ENCODE data around the gene CFAP221. TPM values are rescaled to one million over a fixed set of nuclear protein-coding genes. Genes with fewer than 3 reads are reported as not detected.

CFAP221 gene
- total RNA-seq, 1 donor from 2014 or later: 0.61 TPM

DNA sequence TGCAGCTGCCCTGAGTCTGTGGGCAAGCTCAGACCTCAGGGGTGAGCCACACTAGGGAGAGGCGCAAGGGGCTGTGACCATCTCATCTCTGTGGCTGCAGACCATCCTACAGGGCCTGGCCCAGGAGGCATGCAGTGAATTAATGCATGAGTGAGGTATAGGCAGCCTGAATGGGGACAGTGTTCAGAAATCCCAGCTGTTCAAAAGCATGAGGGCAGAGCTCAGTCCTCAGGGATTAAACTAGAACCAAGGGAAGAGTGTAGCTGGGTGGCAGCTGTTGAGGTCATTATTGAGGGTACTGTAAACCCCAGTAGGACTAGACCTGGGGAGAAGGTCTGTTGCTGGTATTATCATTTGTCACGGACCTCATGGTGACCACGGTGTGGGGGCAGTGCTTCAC is 151.8 kb downstream of the CFAP221 start:
- no peaks in the 10 kb centered on the region for H3K9me3 ChIP-seq (ENCODE audit: insufficient read depth, low read depth, low read length)
- H3K27me3 ChIP-seq (ENCODE audit: insufficient read depth, low read length): no peaks in the 10 kb centered on the region
- Mint-ChIP-seq H3K27ac (ENCODE audit: unreplicated experiment) (no peak overlapping the region), H3K36me3 (ENCODE audit: low read depth, unreplicated experiment) (peaks cover 2% of the 10 kb centered on the region), H3K4me3 (ENCODE audit: unreplicated experiment) (no peak overlapping the region), H3K4me1 (ENCODE audit: low read depth, unreplicated experiment) (peaks cover 29% of the 10 kb centered on the region), H3K27me3 (ENCODE audit: low read depth, unreplicated experiment) (peaks cover 3% of the 10 kb centered on the region), H3K9me3 (ENCODE audit: unreplicated experiment) (peaks cover 1% of the 10 kb centered on the region)
- no peaks in the 10 kb centered on the region for H3K79me2 ChIP-seq (ENCODE audit: insufficient read depth, low read length)
- no peak overlapping the region for H3K4me3 ChIP-seq (ENCODE audit: insufficient read depth, low read depth, low read length)
- DNase-seq (ENCODE audit: low read depth) (no peak), FAIRE-seq (no peak)
- TF ChIP-seq, protein P1, sequence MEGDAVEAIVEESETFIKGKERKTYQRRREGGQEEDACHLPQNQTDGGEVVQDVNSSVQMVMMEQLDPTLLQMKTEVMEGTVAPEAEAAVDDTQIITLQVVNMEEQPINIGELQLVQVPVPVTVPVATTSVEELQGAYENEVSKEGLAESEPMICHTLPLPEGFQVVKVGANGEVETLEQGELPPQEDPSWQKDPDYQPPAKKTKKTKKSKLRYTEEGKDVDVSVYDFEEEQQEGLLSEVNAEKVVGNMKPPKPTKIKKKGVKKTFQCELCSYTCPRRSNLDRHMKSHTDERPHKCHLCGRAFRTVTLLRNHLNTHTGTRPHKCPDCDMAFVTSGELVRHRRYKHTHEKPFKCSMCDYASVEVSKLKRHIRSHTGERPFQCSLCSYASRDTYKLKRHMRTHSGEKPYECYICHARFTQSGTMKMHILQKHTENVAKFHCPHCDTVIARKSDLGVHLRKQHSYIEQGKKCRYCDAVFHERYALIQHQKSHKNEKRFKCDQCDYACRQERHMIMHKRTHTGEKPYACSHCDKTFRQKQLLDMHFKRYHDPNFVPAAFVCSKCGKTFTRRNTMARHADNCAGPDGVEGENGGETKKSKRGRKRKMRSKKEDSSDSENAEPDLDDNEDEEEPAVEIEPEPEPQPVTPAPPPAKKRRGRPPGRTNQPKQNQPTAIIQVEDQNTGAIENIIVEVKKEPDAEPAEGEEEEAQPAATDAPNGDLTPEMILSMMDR (IDR thresholded peaks at IDR 0.05; ENCODE audit: insufficient read depth, low read depth, low read length): no peak
- TF ChIP-seq EZH2 (IDR thresholded peaks at IDR 0.05; ENCODE audit: insufficient read depth, low read length): no peak
- H3K4me2 ChIP-seq (ENCODE audit: low read length): no peak overlapping the region
- H2AFZ ChIP-seq (ENCODE audit: low read depth, low read length): no peak overlapping the region
- H3K9ac ChIP-seq (ENCODE audit: low read length): no peak overlapping the region
- H3K27ac ChIP-seq (ENCODE audit: low read depth, low read length): no peak overlapping the region
- H4K20me1 ChIP-seq (ENCODE audit: insufficient read depth, low read length): no peaks in the 10 kb centered on the region
- peaks cover 13% of the 10 kb centered on the region for H3K4me1 ChIP-seq (ENCODE audit: insufficient read depth, low read length)
- no peaks in the 10 kb centered on the region for H3K36me3 ChIP-seq (ENCODE audit: insufficient read depth, low read length)

DNA sequence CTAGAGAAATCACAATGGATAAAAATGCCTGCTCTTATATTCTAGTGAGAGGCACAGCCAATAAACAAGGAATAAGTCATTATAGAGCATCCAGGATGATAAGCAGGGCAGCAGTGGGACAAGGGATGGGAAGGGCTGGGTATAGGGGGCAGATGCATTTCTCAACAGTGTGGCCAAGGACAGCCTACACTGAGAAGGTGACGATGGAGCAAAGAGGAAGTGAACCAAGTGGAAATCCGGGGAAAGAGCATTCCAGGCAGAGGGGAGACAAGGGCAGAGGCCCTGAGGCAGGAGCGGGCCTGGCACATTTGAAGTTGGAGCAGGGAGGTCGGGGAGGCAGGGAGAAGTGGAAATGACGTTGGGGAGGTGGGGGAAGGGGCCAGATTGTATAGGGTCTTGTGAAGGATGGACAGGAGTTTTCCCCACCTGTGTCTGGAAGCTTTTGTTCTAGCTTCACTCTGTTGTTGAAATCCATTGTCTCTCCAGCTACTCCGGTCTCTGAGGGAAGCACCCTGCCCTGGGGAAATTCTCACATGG is 152.3 kb downstream of the CFAP221 start:
- Mint-ChIP-seq H3K4me3 (ENCODE audit: unreplicated experiment) (no peak overlapping the region), H3K36me3 (ENCODE audit: low read depth, unreplicated experiment) (peaks cover 2% of the 10 kb centered on the region), H3K27me3 (ENCODE audit: low read depth, unreplicated experiment) (peaks cover 4% of the 10 kb centered on the region), H3K4me1 (ENCODE audit: low read depth, unreplicated experiment) (peaks cover 29% of the 10 kb centered on the region), H3K27ac (ENCODE audit: unreplicated experiment) (no peak overlapping the region), H3K9me3 (ENCODE audit: unreplicated experiment) (peaks cover 1% of the 10 kb centered on the region)
- TF ChIP-seq EZH2 (IDR thresholded peaks at IDR 0.05; ENCODE audit: insufficient read depth, low read length): no peak
- TF ChIP-seq, protein P1 (IDR thresholded peaks at IDR 0.05; ENCODE audit: insufficient read depth, low read depth, low read length): no peak
- H3K9me3 ChIP-seq (ENCODE audit: insufficient read depth, low read depth, low read length): no peaks in the 10 kb centered on the region
- no peak overlapping the region for H2AFZ ChIP-seq (ENCODE audit: low read depth, low read length)
- H3K79me2 ChIP-seq (ENCODE audit: insufficient read depth, low read length): no peaks in the 10 kb centered on the region
- no peak overlapping the region for H3K4me2 ChIP-seq (ENCODE audit: low read length)
- H3K4me3 ChIP-seq (ENCODE audit: insufficient read depth, low read depth, low read length): no peak overlapping the region
- H4K20me1 ChIP-seq (ENCODE audit: insufficient read depth, low read length): no peaks in the 10 kb centered on the region
- no peak for DNase-seq (ENCODE audit: low read depth)
- H3K9ac ChIP-seq (ENCODE audit: low read length): no peak overlapping the region
- peaks cover 13% of the 10 kb centered on the region for H3K4me1 ChIP-seq (ENCODE audit: insufficient read depth, low read length)
- no peaks in the 10 kb centered on the region for H3K27me3 ChIP-seq (ENCODE audit: insufficient read depth, low read length)
- no peak overlapping the region for H3K27ac ChIP-seq (ENCODE audit: low read depth, low read length)
- H3K36me3 ChIP-seq (ENCODE audit: insufficient read depth, low read length): no peaks in the 10 kb centered on the region
- no peak for FAIRE-seq

DNA sequence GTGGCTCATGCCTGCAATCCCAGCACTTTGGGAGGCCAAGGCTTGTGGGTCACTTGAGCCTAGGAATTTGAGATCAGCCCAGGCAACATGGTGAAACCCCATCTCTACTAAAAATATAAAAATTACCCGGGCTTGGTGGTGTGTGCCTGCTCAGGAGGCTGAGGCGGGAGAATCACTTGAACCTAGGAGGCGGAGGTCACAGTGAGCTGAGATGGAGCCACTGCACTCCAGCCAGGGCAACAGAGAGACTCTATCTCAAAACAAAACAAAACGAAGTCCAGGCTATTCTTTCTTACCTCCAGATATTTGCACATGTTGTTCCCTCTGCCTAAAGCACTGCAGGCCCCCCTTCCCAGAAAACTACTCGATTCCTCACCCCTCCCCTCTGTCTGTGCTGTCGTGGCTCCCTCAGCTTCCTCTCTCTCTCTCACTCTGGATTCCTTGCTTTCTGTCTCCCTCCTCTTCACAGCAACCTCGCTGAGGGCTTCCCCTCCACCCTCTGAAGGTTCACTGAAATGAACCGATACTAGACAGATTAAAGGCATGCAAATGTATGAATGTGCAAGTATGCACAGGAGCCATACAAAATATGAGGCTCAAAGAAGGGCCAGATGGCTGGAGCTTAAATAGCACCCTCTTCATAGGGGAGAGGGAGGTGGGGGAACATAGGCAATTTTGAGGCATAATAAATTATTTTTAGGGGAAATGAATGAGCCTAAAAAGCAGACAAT is 153.2 kb downstream of the CFAP221 start:
- Histone ChIP-seq H3K9ac (ENCODE audit: low read length) (no peak overlapping the region), H3K4me1 (ENCODE audit: insufficient read depth, low read length) (peaks cover 13% of the 10 kb centered on the region), H3K4me2 (ENCODE audit: low read length) (no peak overlapping the region), H2AFZ (ENCODE audit: low read depth, low read length) (no peak overlapping the region), H3K9me3 (ENCODE audit: insufficient read depth, low read depth, low read length) (no peaks in the 10 kb centered on the region), H4K20me1 (ENCODE audit: insufficient read depth, low read length) (no peaks in the 10 kb centered on the region), H3K4me3 (ENCODE audit: insufficient read depth, low read depth, low read length) (no peak overlapping the region), H3K36me3 (ENCODE audit: insufficient read depth, low read length) (no peaks in the 10 kb centered on the region), H3K27me3 (ENCODE audit: insufficient read depth, low read length) (no peaks in the 10 kb centered on the region), H3K27ac (ENCODE audit: low read depth, low read length) (no peak overlapping the region), H3K79me2 (ENCODE audit: insufficient read depth, low read length) (no peaks in the 10 kb centered on the region)
- Mint-ChIP-seq H3K27ac (ENCODE audit: unreplicated experiment) (peak overlapping the region; percentile 1), H3K4me3 (ENCODE audit: unreplicated experiment) (peak overlapping the region; percentile 47), H3K4me1 (ENCODE audit: low read depth, unreplicated experiment) (peaks cover 29% of the 10 kb centered on the region), H3K27me3 (ENCODE audit: low read depth, unreplicated experiment) (peaks cover 2% of the 10 kb centered on the region), H3K9me3 (ENCODE audit: unreplicated experiment) (peaks cover 1% of the 10 kb centered on the region), H3K36me3 (ENCODE audit: low read depth, unreplicated experiment) (peaks cover 2% of the 10 kb centered on the region)
- TF ChIP-seq EZH2 (IDR thresholded peaks at IDR 0.05; ENCODE audit: insufficient read depth, low read length): no peak
- DNase-seq (ENCODE audit: low read depth): no peak
- no peak for FAIRE-seq

All from astrocyte (in vitro differentiated cells and primary cell).